H9 (cell line): ENCODE results near the gene VDAC1. TPM values are rescaled to one million over a fixed set of nuclear protein-coding genes. Genes with fewer than 3 reads are reported as not detected.
"Not testable (repeated sequence)": the region's sequence is repeated elsewhere in the genome, so short reads cannot be mapped to it uniquely, and the experiment has no call there.

Source experiments
- DNase-seq: peaks from one replicate; pipeline ENCODE4 v3.0.0-alpha.2; 2017
- H2AFZ ChIP-seq: one replicate; pipeline ENCODE4 v1.6.1; 2013; ENCODE audit warnings: mild to moderate bottlenecking, low read length, control low read depth, moderate library complexity
- H2AK5ac ChIP-seq: 2 replicates; pipeline ENCODE4 v1.6.1; 2013; ENCODE audit warnings: low read length, control low read depth, mixed read lengths; ENCODE audit not compliant: insufficient read length
- H2BK120ac ChIP-seq: one replicate; pipeline ENCODE4 v1.6.1; 2013; ENCODE audit warnings: low read depth, mild to moderate bottlenecking, low read length, control low read depth, inconsistent platforms; ENCODE audit not compliant: poor library complexity, severe bottlenecking
- H2BK12ac ChIP-seq: 2 replicates; pipeline ENCODE4 v1.6.1; 2013; ENCODE audit warnings: low read length, control low read depth, mixed read lengths, low read depth; ENCODE audit not compliant: insufficient read length
- H2BK15ac ChIP-seq: 2 replicates; pipeline ENCODE4 v1.6.1; 2013; ENCODE audit warnings: low read depth, low read length, control low read depth
- H2BK20ac ChIP-seq: one replicate; pipeline ENCODE4 v1.6.1; 2013; ENCODE audit warnings: low read depth, mild to moderate bottlenecking, low read length, control low read depth, inconsistent platforms; ENCODE audit not compliant: poor library complexity, severe bottlenecking
- H2BK5ac ChIP-seq: 2 replicates; pipeline ENCODE4 v1.6.1; 2013; ENCODE audit warnings: low read length, control low read depth, mixed read lengths; ENCODE audit not compliant: insufficient read length
- H3K14ac ChIP-seq: 2 replicates; pipeline ENCODE4 v1.6.1; 2013; ENCODE audit warnings: low read length, control low read depth; ENCODE audit not compliant: insufficient read depth
- H3K18ac ChIP-seq: 2 replicates; pipeline ENCODE4 v1.6.1; 2013; ENCODE audit warnings: low read depth, mild to moderate bottlenecking, mixed read lengths, low read length, control low read depth; ENCODE audit not compliant: insufficient read length
- H3K23ac ChIP-seq: 2 replicates; pipeline ENCODE4 v1.6.1; 2013; ENCODE audit warnings: low read length, control low read depth, mixed read lengths, low read depth; ENCODE audit not compliant: insufficient read length
- H3K23me2 ChIP-seq: 2 replicates; pipeline ENCODE4 v1.6.1; 2013; ENCODE audit warnings: low read depth, mild to moderate bottlenecking, mixed read lengths, low read length, control low read depth; ENCODE audit not compliant: insufficient read length, poor library complexity, severe bottlenecking
- H3K27ac ChIP-seq: 2 replicates; pipeline ENCODE4 v1.5.1; 2013; ENCODE audit warnings: low read length, control low read depth, mixed read lengths, low read depth; ENCODE audit not compliant: insufficient read length
- H3K27me3 ChIP-seq: 2 replicates; pipeline ENCODE4 v1.6.1; 2013; ENCODE audit warnings: low read length, control low read depth, inconsistent platforms; ENCODE audit not compliant: insufficient read depth
- H3K4ac ChIP-seq: 2 replicates; pipeline ENCODE4 v1.6.1; 2013; ENCODE audit warnings: low read depth, mild to moderate bottlenecking, control low read depth, inconsistent platforms, low read length, moderate library complexity
- H3K4me1 ChIP-seq: 2 replicates; pipeline ENCODE4 v1.6.1; 2013; ENCODE audit warnings: low read length, control low read depth, inconsistent platforms; ENCODE audit not compliant: insufficient read depth
- H3K4me2 ChIP-seq: 2 replicates; pipeline ENCODE4 v1.6.1; 2013; ENCODE audit warnings: low read length, control low read depth, mixed read lengths; ENCODE audit not compliant: insufficient read length, insufficient read depth
- H3K56ac ChIP-seq: 2 replicates; pipeline ENCODE4 v1.6.1; 2013; ENCODE audit warnings: low read depth, mild to moderate bottlenecking, mixed read lengths, low read length, control low read depth; ENCODE audit not compliant: insufficient read length
- H3K79me1 ChIP-seq: 2 replicates; pipeline ENCODE4 v1.6.1; 2013; ENCODE audit warnings: low read depth, mild to moderate bottlenecking, moderate library complexity, low read length, control low read depth, inconsistent platforms; ENCODE audit not compliant: insufficient read depth, poor library complexity, severe bottlenecking
- H3K79me2 ChIP-seq: 2 replicates; pipeline ENCODE4 v1.6.1; 2013; ENCODE audit warnings: low read length, control low read depth, inconsistent platforms; ENCODE audit not compliant: insufficient read depth
- H3K9ac ChIP-seq: 2 replicates; pipeline ENCODE4 v1.6.1; 2013; ENCODE audit warnings: low read length, control low read depth, mixed read lengths; ENCODE audit not compliant: insufficient read length; ENCODE audit errors: extremely low read depth
- H3K9me3 ChIP-seq: one replicate; pipeline ENCODE4 v1.6.1; 2013; ENCODE audit warnings: low read depth, low read length, inconsistent platforms; ENCODE audit not compliant: control insufficient read depth
- H3T11ph ChIP-seq: one replicate; pipeline ENCODE4 v1.6.1; 2013; ENCODE audit warnings: mild to moderate bottlenecking, low read length, control low read depth, inconsistent platforms
- H4K20me1 ChIP-seq: one replicate; pipeline ENCODE4 v1.6.1; 2013; ENCODE audit not compliant: control insufficient read depth, insufficient read length, insufficient read depth
- H4K5ac ChIP-seq: 2 replicates; pipeline ENCODE4 v1.6.1; 2013; ENCODE audit warnings: low read depth, mild to moderate bottlenecking, mixed read lengths, low read length, control low read depth; ENCODE audit not compliant: insufficient read length
- H4K8ac ChIP-seq: replicated peaks from 2 replicates; pipeline ENCODE4 v1.6.1; 2013; ENCODE audit warnings: low read length, control low read depth, mixed read lengths, low read depth; ENCODE audit not compliant: insufficient read length
- H4K91ac ChIP-seq: 2 replicates; pipeline ENCODE4 v1.6.1; 2013; ENCODE audit warnings: low read depth, mild to moderate bottlenecking, moderate library complexity, mixed read lengths, low read length, control low read depth; ENCODE audit not compliant: insufficient read length
- H3K27ac Mint-ChIP-seq, 3 experiments: 2 replicates in 2 of 3; 3 replicates in 1 of 3; pipeline ENCODE4 v1.8.0; 2020 to 2021; ENCODE audit warnings: mixed read lengths in 3 of 3, mild to moderate bottlenecking in 1 of 3, moderate library complexity in 1 of 3
- H3K27me3 Mint-ChIP-seq: 2 replicates; pipeline ENCODE4 v1.8.0; 2021; ENCODE audit warnings: low read depth, mild to moderate bottlenecking, moderate library complexity, mixed read lengths
- H3K36me3 Mint-ChIP-seq, 3 experiments: 2 replicates in 2 of 3; 3 replicates in 1 of 3; pipeline ENCODE4 v1.8.0; 2020 to 2021; ENCODE audit warnings: low read depth in 3 of 3, mixed read lengths in 3 of 3; ENCODE audit not compliant: insufficient read depth in 1 of 3
- H3K4me1 Mint-ChIP-seq, 2 experiments: 2 replicates each; pipeline ENCODE4 v1.8.0; 2020; ENCODE audit warnings: mixed read lengths in 2 of 2
- H3K4me3 Mint-ChIP-seq, 2 experiments: 2 replicates in 1 of 2; 3 replicates in 1 of 2; pipeline ENCODE4 v1.8.0; 2020 to 2021; ENCODE audit warnings: mild to moderate bottlenecking in 2 of 2, mixed read lengths in 2 of 2, moderate library complexity in 1 of 2
- H3K9me3 Mint-ChIP-seq, 2 experiments: 2 replicates in 1 of 2; 3 replicates in 1 of 2; pipeline ENCODE4 v1.8.0; 2020; ENCODE audit warnings: mild to moderate bottlenecking in 2 of 2, mixed read lengths in 2 of 2, moderate library complexity in 1 of 2
- WGBS: extraction: QIAGEN DNeasy Blood & Tissue Kit; methylation state at CpG from one replicate; pipeline ENCODE4 v1.1.7; 2013; ENCODE audit warnings: missing lambda C conversion rate, low lambda C conversion rate, mixed read lengths; ENCODE audit not compliant: insufficient read length; ENCODE audit errors: extremely low coverage; 5-methylcytosine and 5-hydroxymethylcytosine counted together
- total RNA-seq: library from RNA; stranded (reverse); gene quantifications from 2 replicates; pipeline ENCODE4 v1.2.1, GENCODE V29; 2021
- TF ChIP-seq, protein P1 (sequence below): fragments of 200-600 bp; sonication (generic); conservative IDR thresholded peaks from 3 replicates; pipeline ENCODE4 v1.8.0; 2021; ENCODE audit warnings: antibody characterized with exemption, mild to moderate bottlenecking

The VDAC1 gene
- total RNA-seq, 1 experiment from 2014 or later = 208 TPM

DNA sequence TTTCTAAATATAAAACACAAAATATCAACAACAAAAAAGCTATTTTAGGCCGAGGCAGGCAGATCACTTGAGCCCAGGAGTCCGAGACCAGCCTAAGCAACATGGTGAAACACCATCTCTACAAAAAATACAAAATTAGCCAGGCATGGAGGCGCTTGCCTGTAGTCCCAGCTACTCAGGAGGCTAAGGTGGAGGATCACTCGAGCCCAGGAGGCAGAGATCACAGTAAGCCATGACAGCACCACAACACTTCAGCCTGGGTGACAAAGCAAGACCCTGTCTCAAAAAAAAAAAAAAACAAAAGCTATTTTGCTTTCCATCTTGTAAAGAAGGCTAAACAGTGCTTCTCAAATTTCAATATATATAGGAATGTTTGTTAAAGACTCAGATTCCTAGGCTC lies 47.7 kb downstream of the VDAC1 start:
- Histone ChIP-seq H2BK15ac (no peak overlapping the region), H3K79me1 (no peaks in the 10 kb centered on the region), H3K9me3 (no peaks in the 10 kb centered on the region), H3K4me2 (no peak overlapping the region), H3T11ph (no peak overlapping the region), H3K56ac (no peak overlapping the region), H2BK12ac (no peak overlapping the region), H3K23ac (no peak overlapping the region), H3K27me3 (no peaks in the 10 kb centered on the region), H3K9ac (no peak overlapping the region), H3K27ac (no peak overlapping the region), H2BK20ac (no peak overlapping the region), H2BK120ac (no peak overlapping the region), H2AFZ (no peak overlapping the region), H3K14ac (no peak overlapping the region), H2BK5ac (no peak overlapping the region), H3K23me2 (no peaks in the 10 kb centered on the region), H4K8ac (no peak overlapping the region), H3K79me2 (no peaks in the 10 kb centered on the region; the same call in 1 of the 2 replicates), H3K4me1 (no peaks in the 10 kb centered on the region), H3K18ac (no peak overlapping the region), H4K20me1 (no peaks in the 10 kb centered on the region), H4K91ac (no peak overlapping the region), H4K5ac (no peak overlapping the region), H2AK5ac (no peak overlapping the region), H3K4ac (no peak overlapping the region)
- TF ChIP-seq, protein P1, sequence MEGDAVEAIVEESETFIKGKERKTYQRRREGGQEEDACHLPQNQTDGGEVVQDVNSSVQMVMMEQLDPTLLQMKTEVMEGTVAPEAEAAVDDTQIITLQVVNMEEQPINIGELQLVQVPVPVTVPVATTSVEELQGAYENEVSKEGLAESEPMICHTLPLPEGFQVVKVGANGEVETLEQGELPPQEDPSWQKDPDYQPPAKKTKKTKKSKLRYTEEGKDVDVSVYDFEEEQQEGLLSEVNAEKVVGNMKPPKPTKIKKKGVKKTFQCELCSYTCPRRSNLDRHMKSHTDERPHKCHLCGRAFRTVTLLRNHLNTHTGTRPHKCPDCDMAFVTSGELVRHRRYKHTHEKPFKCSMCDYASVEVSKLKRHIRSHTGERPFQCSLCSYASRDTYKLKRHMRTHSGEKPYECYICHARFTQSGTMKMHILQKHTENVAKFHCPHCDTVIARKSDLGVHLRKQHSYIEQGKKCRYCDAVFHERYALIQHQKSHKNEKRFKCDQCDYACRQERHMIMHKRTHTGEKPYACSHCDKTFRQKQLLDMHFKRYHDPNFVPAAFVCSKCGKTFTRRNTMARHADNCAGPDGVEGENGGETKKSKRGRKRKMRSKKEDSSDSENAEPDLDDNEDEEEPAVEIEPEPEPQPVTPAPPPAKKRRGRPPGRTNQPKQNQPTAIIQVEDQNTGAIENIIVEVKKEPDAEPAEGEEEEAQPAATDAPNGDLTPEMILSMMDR = no peak
- H3K4me1 Mint-ChIP-seq = peaks cover 11% of the 10 kb centered on the region in 2 experiments
- H3K27ac Mint-ChIP-seq = no peak overlapping the region
- no peaks in the 10 kb centered on the region for H3K9me3 Mint-ChIP-seq
- no CpG with 5 or more reads among the region's 4 CpGs for WGBS
- H3K36me3 Mint-ChIP-seq = peaks cover 6 to 34% (median 32%) of the 10 kb centered on the region in 3 experiments; a peak in 6 of 7 replicates
- no peak for DNase-seq
- no peaks in the 10 kb centered on the region for H3K27me3 Mint-ChIP-seq
- H3K4me3 Mint-ChIP-seq = no peak overlapping the region

DNA sequence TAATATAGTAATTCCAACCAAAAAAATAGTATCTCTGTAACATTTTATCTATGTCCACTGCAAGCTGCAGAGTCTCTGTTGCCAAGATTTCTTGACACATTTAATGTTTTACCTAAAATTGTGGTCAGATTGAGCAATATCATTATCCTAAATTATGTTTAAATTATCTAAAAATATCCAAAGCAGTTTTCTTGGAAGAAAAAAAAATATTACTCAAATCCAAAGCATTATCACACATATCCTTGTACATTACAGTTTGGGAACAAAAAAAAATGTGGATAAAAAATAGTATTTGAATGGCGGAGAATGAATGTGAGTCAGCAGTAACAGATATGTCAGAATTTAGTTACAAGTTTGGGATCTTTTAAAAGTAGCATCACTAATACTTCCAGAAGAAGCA lies 48.6 kb downstream of the VDAC1 start:
- not testable (repeated sequence) for H3K4me3 Mint-ChIP-seq, H2BK15ac ChIP-seq, H2AFZ ChIP-seq, H2BK120ac ChIP-seq, H3K79me1 ChIP-seq, H3K79me2 ChIP-seq, H3K56ac ChIP-seq, H2AK5ac ChIP-seq, H3K9me3 Mint-ChIP-seq, H3K27ac Mint-ChIP-seq, H3K9ac ChIP-seq, H3K27ac ChIP-seq, H3K27me3 Mint-ChIP-seq, H3K23me2 ChIP-seq, H3K9me3 ChIP-seq, H3K14ac ChIP-seq, H3K4me1 ChIP-seq, H3K27me3 ChIP-seq, H4K91ac ChIP-seq, H3K4me2 ChIP-seq, H3K4ac ChIP-seq, H2BK20ac ChIP-seq, DNase-seq, H4K5ac ChIP-seq, H3K18ac ChIP-seq, H4K8ac ChIP-seq, H2BK5ac ChIP-seq, H3T11ph ChIP-seq, H4K20me1 ChIP-seq, H2BK12ac ChIP-seq, H3K23ac ChIP-seq
- no CpG with 5 or more reads among the region's 1 CpG for WGBS
- Mint-ChIP-seq H3K4me1 (peaks cover 11% of the 10 kb centered on the region in 2 experiments), H3K36me3 (peaks cover 6 to 34% (median 32%) of the 10 kb centered on the region in 3 experiments; a peak in 6 of 7 replicates)
